CD4-positive, alpha-beta T cell (primary cell): ENCODE data around the gene SYK. TPM values are rescaled to one million over a fixed set of nuclear protein-coding genes. Genes with fewer than 3 reads are reported as not detected.
"Not testable (repeated sequence)": the region's sequence is repeated elsewhere in the genome, so short reads cannot be mapped to it uniquely, and the experiment has no call there.

Experiments used
- ATAC-seq: fragments of 200-7000 bp; cut with Tn5 transposase; one replicate; pipeline ENCODE4 v1.10.0; 2022; ENCODE audit warnings: mild to moderate bottlenecking; ENCODE audit not compliant: poor library complexity
- CTCF ChIA-PET: fragments of 350-600 bp; sonication (Branson Sonifier 250); formaldehyde crosslinking; loops from one replicate; lab custom pipeline; 2021; ENCODE audit warnings: antibody characterized with exemption, inconsistent platforms; lab: Charles Lee
- POLR2A ChIA-PET: fragments of 350-600 bp; sonication (Branson Sonifier 250); formaldehyde crosslinking; loops from one replicate; lab custom pipeline; 2021; ENCODE audit warnings: antibody characterized with exemption, inconsistent platforms; lab: Charles Lee
- DNase-seq, 14 experiments: peaks; one replicate each; pipeline ENCODE4 v3.0.0-alpha.2; 2013 to 2020; ENCODE audit warnings: mixed read lengths in 2 of 14
- H3K27ac ChIP-seq, 2 donors: one replicate each; pipeline versions ENCODE4 v1.5.1 to v1.7.0; 2013; ENCODE audit warnings: low read length in 2 of 2, low read depth in 1 of 2, mild to moderate bottlenecking in 1 of 2
- H3K27me3 ChIP-seq, 2 experiments: 1 replicate in 1 of 2; 2 replicates in 1 of 2; pipeline versions ENCODE4 v1.6.1 to v1.7.0; 2013; ENCODE audit warnings: low read length in 2 of 2, control low read depth in 1 of 2, mild to moderate bottlenecking in 1 of 2, moderate library complexity in 1 of 2; ENCODE audit not compliant: insufficient read depth in 2 of 2, control insufficient read depth in 1 of 2
- H3K36me3 ChIP-seq: one replicate; pipeline ENCODE4 v1.6.1; 2013; ENCODE audit warnings: low read length, control low read depth; ENCODE audit not compliant: insufficient read depth
- H3K4me1 ChIP-seq: one replicate; pipeline ENCODE4 v1.6.1; 2013; ENCODE audit warnings: low read length, control low read depth; ENCODE audit not compliant: insufficient read depth
- H3K4me3 ChIP-seq: one replicate; pipeline ENCODE4 v1.5.1; 2013; ENCODE audit warnings: mild to moderate bottlenecking, low read length, moderate library complexity
- H3K9me3 ChIP-seq, 2 experiments: 1 replicate in 1 of 2; 2 replicates in 1 of 2; pipeline versions ENCODE4 v1.6.1 to v1.7.0; 2013; ENCODE audit warnings: low read length in 2 of 2, mild to moderate bottlenecking in 2 of 2, control low read depth in 1 of 2, moderate library complexity in 1 of 2; ENCODE audit not compliant: control insufficient read depth in 1 of 2, insufficient read depth in 1 of 2
- H3K27ac Mint-ChIP-seq: one replicate; pipeline ENCODE4 v1.8.0; 2020; ENCODE audit warnings: mixed read lengths
- H3K27me3 Mint-ChIP-seq: one replicate; pipeline ENCODE4 v1.8.0; 2021; ENCODE audit warnings: mixed read lengths
- H3K36me3 Mint-ChIP-seq: one replicate; pipeline ENCODE4 v1.8.0; 2021; ENCODE audit warnings: low read depth, mixed read lengths
- H3K4me1 Mint-ChIP-seq: one replicate; pipeline ENCODE4 v1.8.0; 2021; ENCODE audit warnings: low read depth, mixed read lengths
- H3K4me3 Mint-ChIP-seq: one replicate; pipeline ENCODE4 v1.8.0; 2020; ENCODE audit warnings: mild to moderate bottlenecking, mixed read lengths
- H3K9me3 Mint-ChIP-seq: one replicate; pipeline ENCODE4 v1.8.0; 2020; ENCODE audit warnings: mixed read lengths
- CTCF ChIP-seq: fragments of 200-600 bp; IDR thresholded peaks from one replicate; pipeline ENCODE4 v1.8.0; 2022; ENCODE audit warnings: antibody characterized with exemption, mild to moderate bottlenecking
- intact Hi-C, 2 experiments: fragments of 100-400 bp; cut with DNase I in 1 of 2; cut with micrococcal nuclease in 1 of 2; formaldehyde crosslinking; loops; one replicate each; pipeline versions ENCODE4 v1.15.1 to v1.9.0; 2023 to 2025; cut with DNase I, micrococcal nuclease
- total RNA-seq, 174 experiments: library from RNA in 2 of 174; stranded (reverse) in 2 of 174; gene quantifications; one replicate each; pipeline ENCODE4 v1.2.3 and lab custom pipeline; 2021 to 2026

The SYK gene
- total RNA-seq, 2 experiments from 2014 or later = 1.1 to 1.2 TPM

DNA sequence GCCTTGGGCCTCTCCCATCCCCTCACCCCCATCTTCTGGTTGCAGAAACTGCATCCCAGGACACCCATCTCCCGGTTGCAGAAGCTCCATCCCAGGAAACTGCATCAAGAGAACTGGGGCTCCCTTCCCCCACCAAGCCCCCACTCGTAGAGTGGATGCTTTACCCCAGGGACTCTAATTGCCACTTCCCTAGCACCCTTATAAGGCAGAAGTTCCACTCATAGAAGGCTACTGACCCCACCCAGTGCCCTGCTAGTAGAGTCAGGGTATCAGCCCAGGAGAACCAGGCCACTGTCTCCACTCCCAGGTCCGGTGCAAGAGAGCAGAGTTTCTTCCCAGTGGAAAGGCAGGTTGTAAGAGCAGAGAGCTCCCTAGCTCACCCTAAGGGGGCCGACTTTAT, 12.2 kb upstream of the SYK start:
- CTCF ChIA-PET = no interaction called here
- no peaks in the 10 kb centered on the region for H3K36me3 Mint-ChIP-seq

GRCh38 chr9:90789862-90790261, 11.8 kb upstream of the SYK start:
- Mint-ChIP-seq H3K4me3 (no peak overlapping the region), H3K9me3 (no peaks in the 10 kb centered on the region), H3K27me3 (peaks cover 27% of the 10 kb centered on the region), H3K36me3 (no peaks in the 10 kb centered on the region), H3K27ac (no peak overlapping the region), H3K4me1 (no peaks in the 10 kb centered on the region)
- ATAC-seq (no peak), DNase-seq (no peak)
- H3K4me3 ChIP-seq = no peak overlapping the region
- ChIA-PET CTCF (no interaction called here), POLR2A (no interaction called here)
- TF ChIP-seq CTCF = no peak
- peaks cover 0 to 5% of the 10 kb centered on the region in 2 experiments for H3K27me3 ChIP-seq
- H3K9me3 ChIP-seq = no peaks in the 10 kb centered on the region
- H3K27ac ChIP-seq = no peak overlapping the region
- H3K36me3 ChIP-seq = no peaks in the 10 kb centered on the region
- intact Hi-C loops = no loop called here
- no peaks in the 10 kb centered on the region for H3K4me1 ChIP-seq

More for the DNA sequence above, 12.2 kb upstream of the SYK start:
- peaks cover 0 to 5% of the 10 kb centered on the region in 2 experiments for H3K27me3 ChIP-seq
- no peak overlapping the region for H3K4me3 ChIP-seq
- H3K9me3 ChIP-seq = no peaks in the 10 kb centered on the region
- no peak for TF ChIP-seq CTCF
- POLR2A ChIA-PET = no interaction called here
- H3K27ac ChIP-seq = no peak overlapping the region
- H3K27ac Mint-ChIP-seq = no peak overlapping the region
- H3K36me3 ChIP-seq = no peaks in the 10 kb centered on the region
- H3K4me3 Mint-ChIP-seq = no peak overlapping the region
- H3K27me3 Mint-ChIP-seq = peaks cover 27% of the 10 kb centered on the region
- intact Hi-C loops = no loop called here
- DNase-seq (no peak), ATAC-seq (no peak)
- no peaks in the 10 kb centered on the region for H3K4me1 Mint-ChIP-seq
- H3K4me1 ChIP-seq = no peaks in the 10 kb centered on the region
- no peaks in the 10 kb centered on the region for H3K9me3 Mint-ChIP-seq

- H3K27ac ChIP-seq, H3K9me3 ChIP-seq, DNase-seq, intact Hi-C loops, CTCF ChIA-PET, H3K27ac Mint-ChIP-seq, POLR2A ChIA-PET, H3K9me3 Mint-ChIP-seq, H3K4me3 ChIP-seq, H3K4me3 Mint-ChIP-seq, H3K36me3 ChIP-seq, H3K4me1 Mint-ChIP-seq, H3K4me1 ChIP-seq, H3K36me3 Mint-ChIP-seq, ATAC-seq: not testable (repeated sequence)
- H3K27me3 Mint-ChIP-seq = peaks cover 38% of the 10 kb centered on the region
- peaks cover 0 to 21% of the 10 kb centered on the region in 2 experiments for H3K27me3 ChIP-seq
Measured at GRCh38 chr9:90793024-90793423, 8.6 kb upstream of the SYK start.

- Histone ChIP-seq H3K27me3 (peaks cover 0 to 19% of the 10 kb centered on the region in 2 experiments), H3K4me1 (no peaks in the 10 kb centered on the region), H3K9me3 (no peaks in the 10 kb centered on the region), H3K36me3 (no peaks in the 10 kb centered on the region), H3K27ac (no peak overlapping the region), H3K4me3 (no peak overlapping the region)
- intact Hi-C loops = no loop called here
- Mint-ChIP-seq H3K27ac (no peak overlapping the region), H3K36me3 (no peaks in the 10 kb centered on the region), H3K9me3 (no peaks in the 10 kb centered on the region), H3K4me3 (no peak overlapping the region), H3K4me1 (no peaks in the 10 kb centered on the region), H3K27me3 (peaks cover 39% of the 10 kb centered on the region)
- CTCF ChIA-PET = no interaction called here
- POLR2A ChIA-PET = no interaction called here
- TF ChIP-seq CTCF = no peak
- no peak for DNase-seq
- ATAC-seq = no peak
Measured at GRCh38 chr9:90793729-90794128, 7.9 kb upstream of the SYK start.
